Keratinocyte (primary cell): ENCODE measurements around the gene MORC4. TPM values are rescaled to one million over a fixed set of nuclear protein-coding genes. Genes with fewer than 3 reads are reported as not detected.

Source experiments
- DNase-seq: peaks from one replicate; pipeline ENCODE4 v3.0.0-alpha.2; 2011; ENCODE audit warnings: low read depth, missing footprints, low spot score
- FAIRE-seq: peaks from 2 replicates; lab custom pipeline; 2011; peaks lifted over from hg19 to GRCh38; lab: Jason Lieb, UNC
- H2AFZ ChIP-seq: 2 replicates; pipeline ENCODE4 v1.6.0; 2012; ENCODE audit warnings: low read length, control low read depth, inconsistent platforms; ENCODE audit not compliant: control insufficient read depth
- H3K27ac ChIP-seq: 2 replicates; pipeline ENCODE4 v1.5.1; 2011; ENCODE audit warnings: low read length; ENCODE audit not compliant: control insufficient read depth, insufficient read depth
- H3K27me3 ChIP-seq: 3 replicates; pipeline ENCODE4 v1.6.0; 2011; ENCODE audit warnings: low read length; ENCODE audit not compliant: control insufficient read depth, insufficient read depth; ENCODE audit errors: extremely low read depth
- H3K36me3 ChIP-seq, 2 experiments: 2 replicates in 1 of 2; 3 replicates in 1 of 2; pipeline ENCODE4 v1.5.1; 2011; ENCODE audit warnings: low read length in 2 of 2, mild to moderate bottlenecking in 1 of 2; ENCODE audit not compliant: control insufficient read depth in 2 of 2, insufficient read depth in 2 of 2; ENCODE audit errors: extremely low read depth in 1 of 2
- H3K4me1 ChIP-seq: 3 replicates; pipeline ENCODE4 v1.5.1; 2011; ENCODE audit warnings: low read length; ENCODE audit not compliant: control insufficient read depth, insufficient read depth; ENCODE audit errors: extremely low read depth
- H3K4me2 ChIP-seq: 3 replicates; pipeline ENCODE4 v1.6.0; 2011; ENCODE audit warnings: low read depth, low read length; ENCODE audit not compliant: control insufficient read depth, insufficient read depth; ENCODE audit errors: extremely low read depth
- H3K4me3 ChIP-seq, 3 experiments: fragments of 200-600 bp in 1 of 3; sonication (generic) in 1 of 3; 2 replicates in 2 of 3; 3 replicates in 1 of 3; pipeline ENCODE4 v1.5.1; 2011 to 2016; ENCODE audit warnings: low read length in 3 of 3, mild to moderate bottlenecking in 3 of 3, control low read depth in 2 of 3, inconsistent platforms in 1 of 3, low read depth in 1 of 3, mixed read lengths in 1 of 3, mixed run types in 1 of 3, moderate library complexity in 1 of 3; ENCODE audit not compliant: control insufficient read depth in 2 of 3, insufficient read depth in 2 of 3; ENCODE audit errors: extremely low read depth in 1 of 3
- H3K79me2 ChIP-seq: 2 replicates; pipeline ENCODE4 v1.6.0; 2012; ENCODE audit warnings: low read length; ENCODE audit not compliant: control insufficient read depth, insufficient read depth
- H3K9ac ChIP-seq: 3 replicates; pipeline ENCODE4 v1.6.0; 2011; ENCODE audit warnings: low read length; ENCODE audit not compliant: control insufficient read depth, insufficient read depth; ENCODE audit errors: extremely low read depth
- H3K9me1 ChIP-seq: 3 replicates; pipeline ENCODE4 v1.6.0; 2011; ENCODE audit warnings: low read length; ENCODE audit not compliant: control insufficient read depth, insufficient read depth; ENCODE audit errors: extremely low read depth
- H3K9me3 ChIP-seq: 2 replicates; pipeline ENCODE4 v1.5.1; 2012; ENCODE audit warnings: low read depth, low read length; ENCODE audit not compliant: control insufficient read depth
- H4K20me1 ChIP-seq: 3 replicates; pipeline ENCODE4 v1.6.0; 2011; ENCODE audit warnings: low read length; ENCODE audit not compliant: control insufficient read depth, insufficient read depth; ENCODE audit errors: extremely low read depth
- CTCF ChIP-seq, 3 experiments: IDR thresholded peaks in 1 of 3; conservative IDR thresholded peaks in 1 of 3; optimal IDR thresholded peaks in 1 of 3; 2 replicates in 2 of 3; 3 replicates in 1 of 3; pipeline versions ENCODE3 to v1.5.1; 2011; ENCODE audit warnings: low read length in 3 of 3, mild to moderate bottlenecking in 3 of 3, moderate library complexity in 2 of 3, control low read depth in 1 of 3, inconsistent platforms in 1 of 3; ENCODE audit not compliant: insufficient read depth in 2 of 3; ENCODE audit errors: extremely low read depth in 1 of 3
- EZH2 ChIP-seq: IDR thresholded peaks from one replicate; pipeline ENCODE4 v1.6.1; 2012; ENCODE audit warnings: inconsistent platforms, mild to moderate bottlenecking, low read length, moderate library complexity
- dilution Hi-C: fragments of 300-500 bp; cut with MboI; formaldehyde crosslinking; loops from one replicate; pipeline ENCODE4 v1.7.0; 2020; ENCODE audit warnings: low sequenced_read_pairs; ENCODE audit not compliant: extremely low pct_ligation_motif_present
- polyA plus RNA-seq, 5 experiments: library from polyadenylated mRNA; depleted of rRNA in 3 of 5; stranded (reverse) in 3 of 5; stranded (forward) in 1 of 5; unstranded in 1 of 5; fragments of >200 nt; gene quantifications; 1 replicate in 1 of 5; 2 replicates in 3 of 5; 3 replicates in 1 of 5; pipeline versions ENCODE4 v1.2.1 to v1.2.3, GENCODE V29; 2011 to 2012; ENCODE audit warnings: missing spikeins in 2 of 5, low read depth in 1 of 5, low replicate concordance in 1 of 5

MORC4 gene
- polyA plus RNA-seq, 1 donor (not counting 4 experiments of a cell fraction or from before 2014, with no cell fraction given): 21.0 TPM

DNA sequence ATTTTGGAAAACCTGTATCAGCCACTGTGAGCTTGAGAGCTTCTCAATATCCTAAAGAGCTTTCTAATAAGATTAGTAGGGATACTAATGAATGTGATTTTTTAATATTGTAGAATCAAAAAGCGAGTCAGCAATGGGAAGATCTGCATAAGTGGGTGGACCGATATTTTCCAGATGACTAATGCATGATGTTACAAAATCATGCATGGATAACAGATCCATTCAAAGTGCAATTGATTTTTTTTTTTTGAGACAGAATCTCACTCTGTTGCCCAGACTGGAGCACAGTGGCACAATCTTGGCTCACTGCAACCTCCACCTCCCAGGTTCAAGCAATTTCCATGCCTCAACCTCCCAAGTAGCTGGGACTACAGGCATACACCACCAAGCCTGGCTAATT is 87.1 kb downstream of the MORC4 start:
- peaks cover 7% of the 10 kb centered on the region for H3K27me3 ChIP-seq
- H3K4me1 ChIP-seq: peaks cover 5% of the 10 kb centered on the region
- H3K9me3 ChIP-seq: no peaks in the 10 kb centered on the region
- H3K9me1 ChIP-seq: no peaks in the 10 kb centered on the region
- H4K20me1 ChIP-seq: no peaks in the 10 kb centered on the region
- no peak overlapping the region for H3K4me2 ChIP-seq
- no peak for TF ChIP-seq EZH2
- TF ChIP-seq CTCF (optimal IDR thresholded peaks at IDR 0.05 in 1 of 3, IDR thresholded peaks at IDR 0.05 in 1 of 3, conservative IDR thresholded peaks at IDR 0.05 in 1 of 3; ENCODE audit: extremely low read depth in 1 of 3, insufficient read depth in 2 of 3, low read length in 3 of 3): no peak
- no peak overlapping the region for H3K9ac ChIP-seq
- no peaks in the 10 kb centered on the region for H3K79me2 ChIP-seq
- dilution Hi-C loops: no loop called here
- no peaks in the 10 kb centered on the region for H3K36me3 ChIP-seq
- H3K27ac ChIP-seq: no peak overlapping the region
- H2AFZ ChIP-seq: no peak overlapping the region
- DNase-seq (no peak), FAIRE-seq (no peak)
- H3K4me3 ChIP-seq: no peak overlapping the region

GRCh38 chrX:106906361-106906760 is 93.7 kb downstream of the MORC4 start:
- Histone ChIP-seq H3K4me2 (no peak overlapping the region), H3K9ac (no peak overlapping the region), H3K79me2 (no peaks in the 10 kb centered on the region), H3K9me1 (no peaks in the 10 kb centered on the region), H3K4me1 (no peaks in the 10 kb centered on the region), H3K27ac (no peak overlapping the region), H3K36me3 (no peaks in the 10 kb centered on the region), H3K4me3 (no peak overlapping the region), H4K20me1 (no peaks in the 10 kb centered on the region), H3K9me3 (no peaks in the 10 kb centered on the region), H3K27me3 (peaks cover 7% of the 10 kb centered on the region), H2AFZ (no peak overlapping the region)
- dilution Hi-C loops: no loop called here
- no peak for FAIRE-seq
- no peak for TF ChIP-seq CTCF (optimal IDR thresholded peaks at IDR 0.05 in 1 of 3, IDR thresholded peaks at IDR 0.05 in 1 of 3, conservative IDR thresholded peaks at IDR 0.05 in 1 of 3; ENCODE audit: extremely low read depth in 1 of 3, insufficient read depth in 2 of 3, low read length in 3 of 3)
- TF ChIP-seq EZH2: no peak
- DNase-seq: no peak
